ENCODE measurements around the gene CDO1.
"Not testable (repeated sequence)": the region's sequence is repeated elsewhere in the genome, so short reads cannot be mapped to it uniquely, and the experiment has no call there.

The CDO1 gene

DNA sequence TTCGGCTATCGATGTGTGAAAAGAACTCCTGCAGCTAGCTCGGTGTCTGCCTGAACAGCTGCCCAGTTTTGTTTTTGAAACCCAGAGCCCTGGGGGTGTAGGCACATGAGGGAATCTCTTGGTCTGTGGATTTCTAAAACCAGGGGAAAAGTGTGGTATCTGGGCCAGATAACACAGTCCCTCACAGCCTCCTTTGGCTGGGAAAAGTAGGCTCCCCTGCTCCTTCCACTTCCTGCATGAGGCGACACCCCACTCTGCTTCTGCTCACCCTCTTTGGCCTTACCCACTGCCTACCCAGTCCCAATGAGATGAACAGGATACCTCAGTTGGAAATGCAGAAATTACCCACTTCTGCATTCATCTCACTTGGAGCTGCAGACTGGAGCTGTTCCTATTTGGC is 9.5 kb upstream of the CDO1 start:
- no peak for DNase-seq

DNA sequence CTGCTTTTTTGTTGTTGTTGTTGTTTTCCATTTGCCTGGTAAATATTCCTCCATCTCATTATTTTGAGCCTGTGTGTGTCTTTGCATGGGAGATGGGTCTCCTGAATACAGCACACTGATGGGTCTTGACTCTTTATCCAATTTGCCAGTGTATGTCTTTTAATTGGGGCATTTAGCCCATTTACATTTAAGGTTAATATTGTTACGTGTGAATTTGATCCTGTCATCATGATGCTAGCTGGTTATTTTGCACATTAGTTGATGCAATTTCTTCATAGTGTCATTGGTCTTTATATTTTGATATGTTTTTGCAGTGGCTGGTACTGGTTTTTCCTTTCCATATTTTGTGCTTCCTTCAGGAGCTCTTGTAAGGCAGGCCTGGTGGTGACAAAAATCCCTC is 8.5 kb upstream of the CDO1 start:
- DNase-seq: not testable (repeated sequence)

GRCh38 chr5:115820846-115821245 is 4.4 kb upstream of the CDO1 start:
- no peak for DNase-seq

GRCh38 chr5:115818821-115819220 is 2.4 kb upstream of the CDO1 start:
- DNase-seq: no peak

DNA sequence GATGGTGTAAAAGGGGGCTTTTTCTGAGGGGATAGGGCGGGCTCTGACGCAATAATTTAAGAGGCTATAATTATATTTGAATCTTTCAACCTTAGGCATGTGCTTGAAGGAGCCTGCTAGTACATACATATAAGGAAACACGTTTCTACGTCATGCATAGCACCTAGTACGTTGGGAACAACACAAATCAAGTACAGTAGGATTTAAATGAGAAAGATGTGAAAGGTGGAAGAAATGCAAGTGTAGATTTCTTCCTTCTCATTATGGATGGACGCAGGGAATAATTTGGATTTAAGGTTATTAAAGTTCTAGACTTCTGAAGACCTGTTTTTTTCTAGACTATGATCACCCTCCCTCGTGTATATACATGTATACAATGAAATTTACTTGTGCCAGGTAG is 927 bp upstream of the CDO1 start:
- no peak for DNase-seq

GRCh38 chr5:115815693-115816225 is 700 bp downstream of the CDO1 start:
- DNase-seq: no peak

DNA sequence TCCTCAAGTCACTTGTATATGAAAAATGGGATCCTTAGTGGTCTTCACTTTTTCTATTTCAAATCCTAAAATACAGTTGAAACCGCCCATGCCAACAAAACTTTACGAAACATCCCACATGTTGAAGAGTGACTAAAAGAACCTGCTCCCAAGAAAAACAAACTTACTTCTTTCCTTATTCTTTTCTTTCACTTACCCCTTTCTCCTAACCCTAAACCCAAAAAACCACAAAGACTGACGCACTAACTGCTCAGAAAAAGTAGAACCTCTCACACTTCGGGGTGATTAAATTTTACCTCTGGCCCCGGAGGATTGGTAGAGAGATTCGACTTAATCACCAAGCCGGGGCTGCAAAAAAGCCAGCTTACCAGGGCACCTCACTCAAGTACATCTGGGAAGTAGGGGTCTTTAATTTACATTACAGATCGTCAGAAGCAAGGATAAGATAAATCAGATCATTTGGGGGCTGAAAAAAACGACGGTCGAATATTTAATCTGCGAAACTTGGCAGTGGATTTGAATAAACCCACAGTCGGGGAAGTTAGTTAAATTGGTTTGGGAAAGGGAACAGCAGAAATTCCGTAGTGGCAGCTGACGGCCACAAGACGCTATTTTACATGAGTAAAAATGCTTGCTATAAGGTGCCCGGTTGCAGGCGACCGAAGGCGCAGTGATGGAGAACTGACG is 1.3 kb downstream of the CDO1 start:
- no peak for DNase-seq

DNA sequence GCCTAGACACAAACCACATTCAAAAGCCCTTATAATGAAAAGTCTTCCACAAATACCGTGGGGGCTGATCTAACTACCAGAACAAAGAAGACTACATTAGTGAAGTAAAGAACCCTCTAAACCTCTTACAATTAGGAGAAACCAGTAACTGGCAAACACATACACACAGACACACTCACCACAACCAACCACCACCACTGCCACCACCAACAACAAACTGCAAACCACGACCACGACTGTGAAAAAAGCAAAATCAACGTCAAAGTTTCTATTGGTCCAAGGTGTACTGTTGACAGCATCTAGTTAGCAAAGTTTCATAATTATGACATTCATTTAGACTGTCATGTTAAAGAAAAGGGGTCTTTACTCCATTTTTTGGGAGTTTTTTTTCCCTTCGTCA is 2.7 kb downstream of the CDO1 start:
- no peak for DNase-seq

DNA sequence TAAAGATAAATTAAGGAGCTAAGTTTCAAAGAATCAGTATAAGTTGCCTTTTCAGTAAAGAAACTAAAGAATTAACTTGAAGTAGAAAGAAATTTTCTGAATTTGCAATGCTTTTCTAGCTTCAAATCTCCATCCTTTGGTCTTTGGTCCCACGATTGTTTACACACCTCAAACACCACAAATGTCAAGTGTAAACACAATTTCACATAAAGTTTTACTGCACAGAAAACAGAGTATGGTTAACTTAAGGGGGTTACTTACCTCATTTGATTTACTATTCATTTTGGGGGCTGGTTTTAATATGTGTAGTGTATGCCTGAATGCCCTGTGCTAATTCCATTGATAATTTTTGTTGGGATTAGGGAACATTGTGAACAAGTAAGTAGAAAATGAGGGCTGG is 4.1 kb downstream of the CDO1 start:
- DNase-seq: no peak

DNA sequence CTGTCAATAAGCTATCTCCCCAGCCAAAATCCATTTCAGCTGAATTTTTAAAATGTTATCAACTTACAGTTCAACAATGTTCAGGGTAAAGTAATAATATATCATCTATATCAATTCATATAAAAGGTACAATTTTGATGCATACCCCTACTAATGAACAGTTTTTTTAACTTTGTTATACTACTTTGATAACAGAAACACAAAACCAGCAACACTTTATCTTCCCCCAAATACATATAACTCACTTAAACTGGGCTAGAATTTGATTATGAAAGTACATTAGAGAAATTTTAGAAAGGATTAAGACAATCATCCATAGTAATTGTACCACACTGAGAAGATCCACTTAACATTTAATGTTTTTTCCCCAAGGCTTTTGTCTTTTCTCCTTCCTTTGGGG is 5.1 kb downstream of the CDO1 start:
- no peak for DNase-seq

- DNase-seq: no peak
Measured at GRCh38 chr5:115810761-115811160, 5.7 kb downstream of the CDO1 start.

- no peak for DNase-seq
Measured at GRCh38 chr5:115809946-115810345, 6.5 kb downstream of the CDO1 start.

DNA sequence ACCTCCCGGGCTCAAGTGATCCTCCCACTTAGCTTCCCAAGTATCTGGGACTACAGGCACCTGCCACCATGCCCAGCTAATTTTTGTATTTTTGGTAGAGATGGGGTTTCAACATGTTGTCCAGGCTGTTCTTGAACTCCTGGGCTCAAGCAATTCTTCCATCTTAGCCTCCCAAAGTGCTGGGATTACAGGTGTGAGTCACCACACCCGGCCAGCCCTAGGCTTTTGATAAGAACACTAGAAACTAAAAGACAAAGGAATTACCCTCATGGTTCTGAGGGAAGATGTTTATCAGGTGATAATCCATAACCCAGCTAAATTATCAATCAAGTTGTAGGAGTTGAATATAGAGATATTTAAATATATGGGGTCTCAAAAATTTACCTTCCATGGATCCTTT is 8.4 kb downstream of the CDO1 start:
- DNase-seq: not testable (repeated sequence)

GRCh38 chr5:115807654-115808052 is 8.8 kb downstream of the CDO1 start:
- no peak for DNase-seq

GRCh38 chr5:115806986-115807653 is 9.3 kb downstream of the CDO1 start:
- DNase-seq: no peak

GRCh38 chr5:115801984-115802383 is 14.5 kb downstream of the CDO1 start:
- DNase-seq: no peak

DNA sequence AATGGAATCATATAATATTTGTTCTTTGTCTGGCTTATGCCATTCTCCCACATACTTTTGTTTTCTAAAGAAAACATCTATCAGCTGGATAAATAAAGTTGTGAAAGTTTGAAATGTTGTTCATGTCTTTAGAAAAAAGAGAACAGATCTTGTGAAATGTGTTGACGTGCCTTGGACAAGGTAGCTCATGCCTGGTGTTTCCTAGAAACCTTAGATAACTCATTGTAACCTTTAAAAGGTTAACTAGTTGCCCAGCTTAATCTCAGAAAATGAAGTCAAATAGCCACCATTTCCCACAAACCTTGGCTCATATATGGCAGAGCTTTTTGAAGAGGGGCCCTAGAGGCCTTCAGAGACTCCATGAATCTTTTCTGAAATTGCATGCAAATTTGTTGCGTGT is 15.3 kb downstream of the CDO1 start:
- no peak for DNase-seq

DNA sequence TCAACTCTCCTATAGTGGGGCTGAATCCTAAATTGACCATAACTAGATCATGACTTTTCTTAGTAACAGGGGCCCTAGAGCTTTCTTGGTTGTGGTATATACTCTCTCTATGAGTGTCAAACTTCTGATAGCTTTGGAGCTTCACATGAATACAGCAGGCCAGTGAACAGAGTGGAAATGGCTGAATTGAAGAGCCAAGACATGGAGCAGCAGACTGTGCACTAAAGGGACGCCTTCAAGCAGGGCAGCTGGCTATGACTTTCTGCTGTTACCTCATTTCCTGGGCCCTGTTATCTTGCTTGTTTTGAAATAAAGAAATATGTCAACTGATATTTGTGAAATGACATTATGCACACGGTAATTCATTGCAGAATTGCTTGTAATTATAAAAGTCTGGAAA is 16.4 kb downstream of the CDO1 start:
- no peak for DNase-seq

- DNase-seq: no peak
Measured at GRCh38 chr5:115798252-115798651, 18.2 kb downstream of the CDO1 start.

GRCh38 chr5:115796656-115797055 is 19.8 kb downstream of the CDO1 start:
- no peak for DNase-seq

DNA sequence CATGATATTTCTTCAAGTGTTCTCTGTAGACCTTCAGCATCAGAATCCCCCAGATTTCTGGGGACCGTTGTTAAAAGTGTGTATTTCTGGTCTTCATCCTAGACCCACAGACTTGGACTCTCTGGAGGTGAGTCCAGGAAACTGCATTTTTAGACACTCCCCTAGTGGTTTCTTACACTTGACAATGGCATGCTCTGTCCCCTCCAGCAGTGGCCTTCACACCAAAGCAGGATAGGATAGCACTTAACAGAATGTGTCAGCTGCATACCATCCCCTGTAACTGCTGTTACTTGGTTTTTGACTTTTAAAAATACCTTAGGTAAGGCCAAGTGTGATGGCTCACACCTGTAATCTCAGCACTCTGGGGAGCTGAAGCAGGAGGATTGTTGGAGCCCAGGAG is 20.8 kb downstream of the CDO1 start:
- no peak for DNase-seq

GRCh38 chr5:115788440-115788839 is 28.0 kb downstream of the CDO1 start:
- no peak for DNase-seq

DNA sequence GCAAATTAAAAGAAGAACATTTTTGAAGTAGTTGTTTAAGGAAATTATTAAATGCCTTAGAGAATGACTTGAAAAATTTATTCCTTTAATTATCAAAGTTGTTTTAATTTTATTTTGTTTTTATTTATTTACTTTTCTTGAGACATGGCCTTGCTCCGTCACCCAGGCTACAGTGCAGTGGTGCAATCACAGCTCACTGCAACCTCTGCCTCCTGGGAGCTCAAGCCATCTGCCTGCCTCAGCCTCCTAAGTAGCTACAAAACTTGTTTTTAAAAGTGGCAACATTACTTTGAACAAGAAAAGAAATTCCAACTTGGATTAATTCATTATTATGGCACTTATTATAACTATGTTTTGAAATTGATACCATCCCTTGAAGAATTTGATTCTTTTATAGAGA is 29.0 kb downstream of the CDO1 start:
- DNase-seq: no peak

- DNase-seq: no peak
Measured at GRCh38 chr5:115785381-115786065, 30.9 kb downstream of the CDO1 start.
